22Rv1 (cell line): ENCODE data around the gene GPD1.

ENCODE experiments used
- CTCF ChIP-seq: fragments of 450-650 bp; IDR thresholded peaks from 2 replicates; pipeline ENCODE4 v1.5.1; 2017; ENCODE audit warnings: mild to moderate bottlenecking
- ZFX ChIP-seq: fragments of 450-650 bp; IDR thresholded peaks from 2 replicates; pipeline ENCODE4 v1.6.1; 2017; ENCODE audit warnings: antibody characterized with exemption, borderline replicate concordance

GRCh38 chr12:50129290-50129689 lies 25.5 kb downstream of the GPD1 start:
- TF ChIP-seq CTCF: no peak
- TF ChIP-seq ZFX: no peak
